ENCODE data around the gene TMEM63A.
"Not testable (repeated sequence)": the region's sequence is repeated elsewhere in the genome, so short reads cannot be mapped to it uniquely, and the experiment has no call there.

TMEM63A gene

DNA sequence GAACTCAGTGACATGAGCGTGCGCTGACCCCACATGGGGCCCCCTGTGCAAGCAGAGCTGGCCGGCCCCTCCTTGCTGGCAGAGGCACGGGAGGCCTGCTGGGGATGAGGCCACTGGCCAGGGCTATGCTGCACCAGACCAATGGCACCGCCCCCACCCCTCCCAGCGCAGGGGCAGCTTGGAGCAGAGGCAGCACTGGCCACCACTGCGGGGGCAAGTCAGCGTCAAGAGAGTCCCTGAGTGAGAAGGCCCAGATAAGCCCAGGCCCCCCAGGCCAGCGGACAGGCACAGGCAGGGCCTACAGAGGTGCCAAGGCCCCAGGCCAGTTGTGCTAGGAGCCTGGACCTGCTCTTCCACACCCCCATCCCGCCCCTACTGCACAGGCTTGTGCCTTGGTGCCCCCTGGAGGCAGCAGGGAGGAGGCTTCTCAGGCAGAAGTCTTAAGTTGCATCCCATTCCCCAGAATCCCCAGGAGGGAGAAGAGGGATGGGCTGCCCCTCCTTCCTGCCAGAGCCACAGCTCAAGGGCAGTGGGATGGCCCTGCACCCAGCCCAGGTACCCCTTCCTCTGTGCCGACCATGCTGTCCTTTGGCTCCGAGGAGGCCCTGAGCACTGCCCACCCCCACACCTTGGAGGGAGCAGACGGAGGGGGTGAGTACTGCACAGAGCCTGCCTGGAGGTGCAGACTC is 36.5 kb downstream of the TMEM63A start:
- H3K9ac ChIP-seq (ENCODE audit: low read depth, low read length): no peak overlapping the region
- H3K27ac ChIP-seq (ENCODE audit: low read length): no peak overlapping the region

DNA sequence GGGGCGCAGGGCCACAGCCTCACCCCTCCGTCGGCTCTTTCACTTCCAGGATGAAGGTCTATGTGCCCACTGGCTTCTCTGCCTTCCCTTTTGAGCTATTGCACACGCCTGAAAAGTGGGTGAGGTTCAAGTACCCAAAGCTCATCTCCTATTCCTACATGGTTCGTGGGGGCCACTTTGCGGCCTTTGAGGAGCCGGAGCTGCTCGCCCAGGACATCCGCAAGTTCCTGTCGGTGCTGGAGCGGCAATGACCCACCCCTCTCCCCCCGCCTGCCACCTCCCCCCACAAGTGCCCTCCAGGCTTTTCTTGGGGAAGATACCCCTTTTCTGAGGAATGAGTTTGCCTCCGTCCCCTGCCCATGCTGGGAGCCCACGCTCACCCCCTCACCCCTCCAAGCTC is 37.1 kb downstream of the TMEM63A start:
- Histone ChIP-seq H3K9me3 (ENCODE audit: insufficient read depth, low read depth, low read length) (no peaks in the 10 kb centered on the region), H3K4me1 (ENCODE audit: insufficient read depth, low read length) (peaks cover 7% of the 10 kb centered on the region; the same call in 1 of the 2 replicates), H3K4me3 (ENCODE audit: low read length) (no peak overlapping the region), H3K27ac (ENCODE audit: low read length) (no peak overlapping the region), H3K9ac (ENCODE audit: low read depth, low read length) (no peak overlapping the region), H3K36me3 (ENCODE audit: insufficient read depth, low read depth, low read length) (peaks cover 32% of the 10 kb centered on the region), H3K27me3 (ENCODE audit: insufficient read depth, low read length) (no peaks in the 10 kb centered on the region)

More for the DNA sequence above, 36.5 kb downstream of the TMEM63A start:
- Histone ChIP-seq H3K27me3 (ENCODE audit: insufficient read depth, low read length) (no peaks in the 10 kb centered on the region), H3K4me1 (ENCODE audit: insufficient read depth, low read length) (peaks cover 7% of the 10 kb centered on the region; the same call in 1 of the 2 replicates), H3K36me3 (ENCODE audit: insufficient read depth, low read depth, low read length) (peaks cover 27% of the 10 kb centered on the region), H3K9me3 (ENCODE audit: insufficient read depth, low read depth, low read length) (no peaks in the 10 kb centered on the region), H3K4me3 (ENCODE audit: low read length) (no peak overlapping the region)

- Histone ChIP-seq H3K4me1 (ENCODE audit: insufficient read depth, low read length) (peaks cover 7% of the 10 kb centered on the region; the same call in 1 of the 2 replicates), H3K27me3 (ENCODE audit: insufficient read depth, low read length) (no peaks in the 10 kb centered on the region), H3K9me3 (ENCODE audit: insufficient read depth, low read depth, low read length) (no peaks in the 10 kb centered on the region), H3K36me3 (ENCODE audit: insufficient read depth, low read depth, low read length) (peaks cover 31% of the 10 kb centered on the region), H3K4me3 (ENCODE audit: low read length) (no peak overlapping the region), H3K9ac (ENCODE audit: low read depth, low read length) (no peak overlapping the region), H3K27ac (ENCODE audit: low read length) (no peak overlapping the region)
Measured at GRCh38 chr1:225844236-225845061, 37.7 kb downstream of the TMEM63A start.

GRCh38 chr1:225843426-225843795 is 38.8 kb downstream of the TMEM63A start:
- Histone ChIP-seq H3K4me1 (ENCODE audit: insufficient read depth, low read length) (peaks cover 7% of the 10 kb centered on the region; the same call in 1 of the 2 replicates), H3K27ac (ENCODE audit: low read length) (no peak overlapping the region), H3K27me3 (ENCODE audit: insufficient read depth, low read length) (no peaks in the 10 kb centered on the region), H3K4me3 (ENCODE audit: low read length) (no peak overlapping the region), H3K36me3 (ENCODE audit: insufficient read depth, low read depth, low read length) (peaks cover 27% of the 10 kb centered on the region), H3K9me3 (ENCODE audit: insufficient read depth, low read depth, low read length) (no peaks in the 10 kb centered on the region), H3K9ac (ENCODE audit: low read depth, low read length) (no peak overlapping the region)

GRCh38 chr1:225842788-225843425 is 39.3 kb downstream of the TMEM63A start:
- H3K27me3 ChIP-seq (ENCODE audit: insufficient read depth, low read length): no peaks in the 10 kb centered on the region
- peaks cover 7% of the 10 kb centered on the region; the same call in 1 of the 2 replicates for H3K4me1 ChIP-seq (ENCODE audit: insufficient read depth, low read length)
- no peaks in the 10 kb centered on the region for H3K9me3 ChIP-seq (ENCODE audit: insufficient read depth, low read depth, low read length)
- H3K36me3 ChIP-seq (ENCODE audit: insufficient read depth, low read depth, low read length): peaks cover 27% of the 10 kb centered on the region
- no peak overlapping the region for H3K27ac ChIP-seq (ENCODE audit: low read length)
- H3K9ac ChIP-seq (ENCODE audit: low read depth, low read length): no peak overlapping the region
- no peak overlapping the region for H3K4me3 ChIP-seq (ENCODE audit: low read length)

DNA sequence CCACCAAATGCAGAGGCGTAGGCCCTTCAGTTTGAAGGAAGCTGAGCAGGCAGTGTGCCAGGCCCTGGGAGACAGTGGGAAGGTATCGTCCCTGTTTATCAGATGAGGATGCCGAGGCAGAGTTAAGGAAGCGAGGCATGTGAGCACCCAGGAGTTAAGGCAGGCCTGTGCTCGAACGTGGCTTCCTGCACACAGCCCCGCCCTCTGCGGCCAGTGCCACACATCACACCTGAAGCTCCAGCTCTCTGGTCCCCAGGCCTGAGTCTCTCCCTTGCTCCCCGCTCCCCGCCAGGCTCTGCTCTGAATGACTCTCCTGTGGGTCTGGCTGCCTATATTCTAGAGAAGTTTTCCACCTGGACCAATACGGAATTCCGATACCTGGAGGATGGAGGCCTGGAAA is 40.1 kb downstream of the TMEM63A start:
- Histone ChIP-seq H3K4me3 (ENCODE audit: low read length) (no peak overlapping the region), H3K27me3 (ENCODE audit: insufficient read depth, low read length) (no peaks in the 10 kb centered on the region), H3K4me1 (ENCODE audit: insufficient read depth, low read length) (peaks cover 7% of the 10 kb centered on the region; the same call in 1 of the 2 replicates), H3K9me3 (ENCODE audit: insufficient read depth, low read depth, low read length) (no peaks in the 10 kb centered on the region), H3K27ac (ENCODE audit: low read length) (no peak overlapping the region), H3K36me3 (ENCODE audit: insufficient read depth, low read depth, low read length) (peaks cover 20% of the 10 kb centered on the region), H3K9ac (ENCODE audit: low read depth, low read length) (no peak overlapping the region)

GRCh38 chr1:225840713-225841112 is 41.5 kb downstream of the TMEM63A start:
- 0 out of 2 replicates have a peak, but pooled peaks cover 4% of the 10 kb centered on the region for H3K4me1 ChIP-seq (ENCODE audit: insufficient read depth, low read length)
- peaks cover 20% of the 10 kb centered on the region for H3K36me3 ChIP-seq (ENCODE audit: insufficient read depth, low read depth, low read length)
- H3K9ac ChIP-seq (ENCODE audit: low read depth, low read length): no peak overlapping the region
- no peak overlapping the region for H3K4me3 ChIP-seq (ENCODE audit: low read length)
- no peaks in the 10 kb centered on the region for H3K27me3 ChIP-seq (ENCODE audit: insufficient read depth, low read length)
- no peak overlapping the region for H3K27ac ChIP-seq (ENCODE audit: low read length)
- H3K9me3 ChIP-seq (ENCODE audit: insufficient read depth, low read depth, low read length): no peaks in the 10 kb centered on the region

DNA sequence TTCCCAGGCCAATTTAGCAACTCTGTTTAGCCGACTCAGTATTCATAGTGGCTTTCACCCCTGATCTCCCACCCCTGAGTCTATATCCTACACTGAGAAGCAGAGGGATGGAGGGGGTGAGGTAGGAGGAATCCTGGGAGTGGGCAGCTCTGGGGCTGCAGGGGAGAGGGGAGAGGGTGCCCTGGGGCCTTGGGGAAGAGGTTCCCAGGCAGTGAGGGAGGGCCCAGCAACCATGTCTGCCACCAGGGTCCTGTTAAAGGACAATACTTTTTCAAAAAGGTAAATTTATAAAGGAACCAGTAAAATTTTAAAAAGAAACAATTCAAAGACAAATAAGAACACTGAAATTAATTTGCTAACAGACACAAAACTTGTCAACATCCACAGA is 42.0 kb downstream of the TMEM63A start:
- no peak overlapping the region for H3K4me3 ChIP-seq (ENCODE audit: low read length)
- no peak overlapping the region for H3K9ac ChIP-seq (ENCODE audit: low read depth, low read length)
- no peaks in the 10 kb centered on the region for H3K27me3 ChIP-seq (ENCODE audit: insufficient read depth, low read length)
- H3K4me1 ChIP-seq (ENCODE audit: insufficient read depth, low read length): no peaks in the 10 kb centered on the region
- no peaks in the 10 kb centered on the region for H3K9me3 ChIP-seq (ENCODE audit: insufficient read depth, low read depth, low read length)
- no peak overlapping the region for H3K27ac ChIP-seq (ENCODE audit: low read length)
- peaks cover 20% of the 10 kb centered on the region for H3K36me3 ChIP-seq (ENCODE audit: insufficient read depth, low read depth, low read length)

- H3K4me3 ChIP-seq (ENCODE audit: low read length): no peak overlapping the region
- no peaks in the 10 kb centered on the region for H3K27me3 ChIP-seq (ENCODE audit: insufficient read depth, low read length)
- H3K9ac ChIP-seq (ENCODE audit: low read depth, low read length): no peak overlapping the region
- peaks cover 20% of the 10 kb centered on the region for H3K36me3 ChIP-seq (ENCODE audit: insufficient read depth, low read depth, low read length)
- no peaks in the 10 kb centered on the region for H3K9me3 ChIP-seq (ENCODE audit: insufficient read depth, low read depth, low read length)
- H3K4me1 ChIP-seq (ENCODE audit: insufficient read depth, low read length): no peaks in the 10 kb centered on the region
- H3K27ac ChIP-seq (ENCODE audit: low read length): no peak overlapping the region
Measured at GRCh38 chr1:225838793-225839192, 43.4 kb downstream of the TMEM63A start.

DNA sequence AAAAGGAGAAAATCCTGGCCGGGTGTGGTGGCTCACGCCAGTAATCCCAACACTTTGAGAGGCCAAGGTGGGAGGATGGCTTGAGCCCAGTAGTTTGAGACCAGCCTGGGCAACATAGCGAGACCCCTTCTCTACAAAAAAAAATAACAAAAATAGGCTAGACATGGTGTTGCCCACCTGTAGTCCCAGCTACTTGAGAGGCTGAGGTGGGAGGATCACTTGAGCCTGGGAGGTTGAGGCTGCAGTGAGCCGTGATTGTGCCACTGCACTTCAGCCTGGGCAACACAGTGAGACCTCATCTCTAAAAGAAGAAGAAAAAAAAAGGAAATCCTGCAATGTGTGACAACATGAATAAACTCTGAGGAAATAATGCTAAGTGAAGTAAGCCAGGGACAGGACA is 45.9 kb downstream of the TMEM63A start:
- not testable (repeated sequence) for H3K27ac ChIP-seq (ENCODE audit: low read length); H3K27me3 ChIP-seq (ENCODE audit: insufficient read depth, low read length); H3K4me1 ChIP-seq (ENCODE audit: insufficient read depth, low read length); H3K4me3 ChIP-seq (ENCODE audit: low read length); H3K9ac ChIP-seq (ENCODE audit: low read depth, low read length); H3K9me3 ChIP-seq (ENCODE audit: insufficient read depth, low read depth, low read length)
- H3K36me3 ChIP-seq (ENCODE audit: insufficient read depth, low read depth, low read length): peaks cover 38% of the 10 kb centered on the region

DNA sequence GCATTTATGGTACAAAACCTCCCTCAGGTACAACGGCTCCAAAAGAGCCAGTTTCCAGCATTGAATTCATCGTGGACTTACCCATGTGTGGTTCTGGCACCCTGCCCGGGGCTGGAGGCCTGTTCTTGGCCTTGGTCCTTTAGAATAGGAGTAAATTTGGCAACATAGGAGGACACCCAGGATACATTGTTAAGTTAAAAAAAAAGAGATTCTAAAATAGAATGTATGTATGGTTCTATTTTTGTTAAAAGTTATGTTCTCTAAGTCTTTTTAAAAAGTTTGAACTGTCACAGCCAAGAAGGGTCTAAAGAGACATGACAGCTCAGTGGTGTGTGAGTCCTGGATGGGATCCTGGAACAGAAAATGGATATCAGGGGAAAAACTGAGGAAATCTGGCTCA is 46.3 kb downstream of the TMEM63A start:
- Histone ChIP-seq H3K27ac (ENCODE audit: low read length) (no peak overlapping the region), H3K9ac (ENCODE audit: low read depth, low read length) (no peak overlapping the region), H3K36me3 (ENCODE audit: insufficient read depth, low read depth, low read length) (peaks cover 36% of the 10 kb centered on the region), H3K27me3 (ENCODE audit: insufficient read depth, low read length) (no peaks in the 10 kb centered on the region), H3K4me1 (ENCODE audit: insufficient read depth, low read length) (no peaks in the 10 kb centered on the region), H3K4me3 (ENCODE audit: low read length) (no peak overlapping the region), H3K9me3 (ENCODE audit: insufficient read depth, low read depth, low read length) (no peaks in the 10 kb centered on the region)
